ENCODE data around the gene ROPN1L.

DNA sequence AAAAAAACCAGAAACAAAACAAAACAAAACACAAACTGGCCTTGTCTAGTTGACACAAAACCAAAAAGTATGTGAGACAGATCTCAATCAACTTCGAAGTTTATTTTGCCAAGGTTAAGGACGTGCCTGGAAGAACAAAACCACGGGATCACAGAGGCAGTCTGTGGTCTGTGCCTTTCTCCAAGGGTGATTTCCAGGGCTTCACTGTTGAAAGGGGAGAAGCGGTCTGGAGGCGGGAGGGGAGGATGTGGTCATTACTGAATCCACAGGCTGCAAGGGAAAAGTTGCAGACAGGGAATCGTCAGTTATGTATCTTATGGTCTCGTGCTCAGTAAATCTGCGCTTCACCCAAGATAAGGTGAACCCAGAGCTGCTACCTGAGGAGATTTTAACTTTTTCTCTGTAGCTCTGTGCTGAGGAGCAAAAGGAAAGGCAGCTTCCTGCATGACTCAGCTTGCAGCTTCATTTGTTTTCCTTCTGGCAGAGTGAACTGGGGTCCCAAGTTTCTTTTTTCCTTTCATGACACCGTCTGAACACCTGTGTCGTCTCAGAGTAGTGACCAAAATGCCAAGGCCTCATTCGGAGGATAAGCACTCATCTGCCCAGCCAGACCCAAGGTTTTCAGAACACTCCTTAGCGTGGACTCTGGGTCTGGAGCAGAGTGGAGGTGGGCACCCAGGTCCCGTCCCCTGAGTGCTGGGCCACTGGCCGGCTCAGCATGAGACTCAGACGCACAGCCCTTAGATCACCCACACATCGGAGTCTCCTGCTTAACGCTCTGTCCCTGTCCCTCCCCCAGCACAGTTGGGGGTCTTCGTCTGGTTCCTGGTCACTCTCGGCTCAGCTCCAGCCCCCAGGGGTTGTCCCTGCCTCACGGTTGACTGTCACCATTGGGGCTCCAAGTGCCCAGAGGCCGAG lies 25.9 kb downstream of the ROPN1L start:
- TF ChIP-seq, protein P1, sequence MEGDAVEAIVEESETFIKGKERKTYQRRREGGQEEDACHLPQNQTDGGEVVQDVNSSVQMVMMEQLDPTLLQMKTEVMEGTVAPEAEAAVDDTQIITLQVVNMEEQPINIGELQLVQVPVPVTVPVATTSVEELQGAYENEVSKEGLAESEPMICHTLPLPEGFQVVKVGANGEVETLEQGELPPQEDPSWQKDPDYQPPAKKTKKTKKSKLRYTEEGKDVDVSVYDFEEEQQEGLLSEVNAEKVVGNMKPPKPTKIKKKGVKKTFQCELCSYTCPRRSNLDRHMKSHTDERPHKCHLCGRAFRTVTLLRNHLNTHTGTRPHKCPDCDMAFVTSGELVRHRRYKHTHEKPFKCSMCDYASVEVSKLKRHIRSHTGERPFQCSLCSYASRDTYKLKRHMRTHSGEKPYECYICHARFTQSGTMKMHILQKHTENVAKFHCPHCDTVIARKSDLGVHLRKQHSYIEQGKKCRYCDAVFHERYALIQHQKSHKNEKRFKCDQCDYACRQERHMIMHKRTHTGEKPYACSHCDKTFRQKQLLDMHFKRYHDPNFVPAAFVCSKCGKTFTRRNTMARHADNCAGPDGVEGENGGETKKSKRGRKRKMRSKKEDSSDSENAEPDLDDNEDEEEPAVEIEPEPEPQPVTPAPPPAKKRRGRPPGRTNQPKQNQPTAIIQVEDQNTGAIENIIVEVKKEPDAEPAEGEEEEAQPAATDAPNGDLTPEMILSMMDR (IDR thresholded peaks at IDR 0.05; ENCODE audit: poor library complexity, severe bottlenecking): no peak
- TF ChIP-seq RAD21 (conservative IDR thresholded peaks at IDR 0.05) (no peak), EZH2 (IDR thresholded peaks at IDR 0.05; ENCODE audit: borderline replicate concordance, insufficient read depth, low read length, poor library complexity, severe bottlenecking) (no peak)
